SK-N-SH (cell line): Measurements from ENCODE around the gene MINDY4. TPM values are rescaled to one million over a fixed set of nuclear protein-coding genes. Genes with fewer than 3 reads are reported as not detected.

Source experiments
- CTCF ChIA-PET: fragments of 300-600, 350-600 bp; formaldehyde crosslinking; extraction: SDS; loops from one replicate; lab custom pipeline; 2021; lab: Yijun Ruan, JAX
- POLR2A ChIA-PET: fragments of 350-600 bp; sonication (Branson Sonifier 250); formaldehyde crosslinking; extraction: SDS; loops from one replicate; lab custom pipeline; 2020; ENCODE audit warnings: antibody characterized with exemption, inconsistent platforms; lab: Yijun Ruan, JAX
- DNase-seq: peaks from one replicate; pipeline ENCODE4 v3.0.0; 2012
- H2AFZ ChIP-seq: fragments of 200-600 bp; sonication (generic); 2 replicates; pipeline ENCODE4 v1.8.1; 2016; ENCODE audit warnings: antibody characterized with exemption, mild to moderate bottlenecking, low read depth
- H3F3A ChIP-seq: fragments of 200-600 bp; sonication (generic); replicated peaks from 2 replicates; pipeline ENCODE3; 2016; ENCODE audit warnings: antibody characterized with exemption, mild to moderate bottlenecking; ENCODE audit not compliant: insufficient read depth
- H3K27ac ChIP-seq, 2 experiments: fragments of 200-500 bp in 1 of 2; fragments of 200-600 bp in 1 of 2; sonication (Bioruptor generic) in 1 of 2; sonication (generic), shearing (Covaris generic) in 1 of 2; 2 replicates each; pipeline versions ENCODE4 v1.5.1 to v1.6.1; 2014 to 2016; ENCODE audit warnings: low read depth in 2 of 2, inconsistent platforms in 1 of 2, low read length in 1 of 2, mild to moderate bottlenecking in 1 of 2, mixed read lengths in 1 of 2
- H3K27me3 ChIP-seq: fragments of 200-600 bp; sonication (generic), shearing (Covaris generic); 2 replicates; pipeline ENCODE4 v1.6.1; 2016; ENCODE audit warnings: mixed run types; ENCODE audit not compliant: insufficient read depth
- H3K36me3 ChIP-seq, 2 experiments: fragments of 200-500 bp in 1 of 2; fragments of 200-600 bp in 1 of 2; sonication (Bioruptor generic) in 1 of 2; sonication (generic) in 1 of 2; replicated peaks in 1 of 2; 2 replicates each; pipeline versions ENCODE3 to v1.5.1; 2014 to 2016; ENCODE audit warnings: low read length in 1 of 2, mild to moderate bottlenecking in 1 of 2; ENCODE audit not compliant: insufficient read depth in 2 of 2, control insufficient read depth in 1 of 2
- H3K4me1 ChIP-seq, 2 experiments: fragments of 200-500 bp in 1 of 2; fragments of 200-600 bp in 1 of 2; sonication (Bioruptor generic) in 1 of 2; sonication (generic), shearing (Covaris generic) in 1 of 2; 2 replicates each; pipeline versions ENCODE4 v1.5.1 to v1.6.1; 2014 to 2016; ENCODE audit warnings: low read depth in 1 of 2, low read length in 1 of 2, mixed run types in 1 of 2; ENCODE audit not compliant: insufficient read depth in 2 of 2, control insufficient read depth in 1 of 2
- H3K4me2 ChIP-seq: fragments of 200-600 bp; sonication (generic), shearing (Covaris generic); 2 replicates; pipeline ENCODE4 v1.6.1; 2017; ENCODE audit warnings: mixed run types
- H3K4me3 ChIP-seq, 2 experiments: fragments of 200-500 bp in 1 of 2; fragments of 200-600 bp in 1 of 2; sonication (Bioruptor generic) in 1 of 2; sonication (generic), shearing (Covaris generic) in 1 of 2; 2 replicates each; pipeline versions ENCODE4 v1.5.1 to v1.8.1; 2014 to 2016; ENCODE audit warnings: low read depth in 2 of 2, inconsistent platforms in 1 of 2, low read length in 1 of 2, mild to moderate bottlenecking in 1 of 2, mixed read lengths in 1 of 2, moderate library complexity in 1 of 2
- H3K79me2 ChIP-seq: fragments of 200-600 bp; sonication (generic); 2 replicates; pipeline ENCODE4 v1.8.1; 2017; ENCODE audit warnings: mild to moderate bottlenecking; ENCODE audit not compliant: insufficient read depth
- H3K9ac ChIP-seq: fragments of 200-600 bp; sonication (generic); 2 replicates; pipeline ENCODE4 v1.6.1; 2017; ENCODE audit warnings: mixed run types
- H3K9me2 ChIP-seq: fragments of 200-600 bp; sonication (generic); 2 replicates; pipeline ENCODE4 v1.6.1; 2017; ENCODE audit warnings: mixed run types
- H3K9me3 ChIP-seq: fragments of 200-600 bp; sonication (generic); 2 replicates; pipeline ENCODE4 v1.6.1; 2017; ENCODE audit warnings: mixed run types, mild to moderate bottlenecking, moderate library complexity
- H4K20me1 ChIP-seq: fragments of 200-600 bp; sonication (generic); 2 replicates; pipeline ENCODE4 v1.6.1; 2017; ENCODE audit warnings: mild to moderate bottlenecking, mixed run types; ENCODE audit not compliant: insufficient read depth
- CHD2 ChIP-seq: fragments of 150-350 bp; IDR thresholded peaks from 2 replicates; pipeline ENCODE4 v1.6.1; 2018; ENCODE audit warnings: low read length; ENCODE audit not compliant: partially characterized antibody
- CTCF ChIP-seq: fragments of 200-600 bp; sonication (generic); IDR thresholded peaks from 2 replicates; pipeline ENCODE4 v1.6.1; 2017; ENCODE audit warnings: antibody characterized with exemption, mild to moderate bottlenecking, moderate library complexity
- ELF1 ChIP-seq: IDR thresholded peaks from 2 replicates; pipeline ENCODE4 v1.4.0; 2012
- FOSL2 ChIP-seq: IDR thresholded peaks from 2 replicates; pipeline ENCODE4 v1.4.0; 2012; ENCODE audit warnings: low read depth, mild to moderate bottlenecking, moderate library complexity, borderline replicate concordance
- GATA2 ChIP-seq: sonication (generic); formaldehyde crosslinking; IDR thresholded peaks from 2 replicates; pipeline ENCODE4 v1.5.0; 2020; ENCODE audit warnings: mild to moderate bottlenecking, missing genetic modification reagents
- JUND ChIP-seq: IDR thresholded peaks from 2 replicates; pipeline ENCODE4 v1.4.0; 2012
- MEF2A ChIP-seq: IDR thresholded peaks from 2 replicates; pipeline ENCODE4 v1.4.0; 2012; ENCODE audit warnings: low read depth, borderline replicate concordance
- POLR2AphosphoS5 ChIP-seq: IDR thresholded peaks from 2 replicates; pipeline ENCODE4 v1.6.1; 2012; ENCODE audit warnings: low read depth, low read length
- RAD21 ChIP-seq: IDR thresholded peaks from 2 replicates; pipeline ENCODE4 v1.6.1; 2012; ENCODE audit warnings: mild to moderate bottlenecking, low read length
- RXRA ChIP-seq: IDR thresholded peaks from 2 replicates; pipeline ENCODE4 v1.4.0; 2012; ENCODE audit warnings: low read depth, mild to moderate bottlenecking, borderline replicate concordance
- SIN3A ChIP-seq: IDR thresholded peaks from 2 replicates; pipeline ENCODE4 v1.6.1; 2012; ENCODE audit warnings: low read depth, mild to moderate bottlenecking, low read length, moderate library complexity, borderline replicate concordance
- TAF1 ChIP-seq: IDR thresholded peaks from 2 replicates; pipeline ENCODE4 v1.6.1; 2012; ENCODE audit warnings: low read depth, mild to moderate bottlenecking, low read length, moderate library complexity, borderline replicate concordance
- TCF12 ChIP-seq: IDR thresholded peaks from 2 replicates; pipeline ENCODE4 v1.4.0; 2012
- TEAD4 ChIP-seq: IDR thresholded peaks from 2 replicates; pipeline ENCODE4 v1.4.0; 2012; ENCODE audit warnings: mild to moderate bottlenecking, borderline replicate concordance; ENCODE audit not compliant: insufficient read depth
- ZBTB33 ChIP-seq: IDR thresholded peaks from 2 replicates; pipeline ENCODE4 v1.4.0; 2012; ENCODE audit warnings: low read depth, borderline replicate concordance
- WGBS: methylation state at CpG from one replicate; pipeline ENCODE4 v1.1.6; 2017; ENCODE audit warnings: low lambda C conversion rate; 5-methylcytosine and 5-hydroxymethylcytosine counted together
- polyA plus RNA-seq, 3 experiments: library from polyadenylated mRNA; depleted of rRNA; stranded (reverse); fragments of >200 nt; gene quantifications; 2 replicates each; pipeline ENCODE4 v1.2.3, GENCODE V29; 2012
- TF ChIP-seq, protein P1 (sequence below): IDR thresholded peaks from 2 replicates; pipeline ENCODE4 v1.6.1; 2012; ENCODE audit warnings: mild to moderate bottlenecking, low read depth, low read length, moderate library complexity

MINDY4 gene
- polyA plus RNA-seq, 1 of the 3 experiments (the other 2 are of a cell fraction): 1.8 TPM

- H3K36me3 ChIP-seq: no peaks in the 10 kb centered on the region
- no peaks in the 10 kb centered on the region for H3K9me2 ChIP-seq
- H2AFZ ChIP-seq: peak overlapping the region; percentile 55
- no peaks in the 10 kb centered on the region for H3K27me3 ChIP-seq
- H3K79me2 ChIP-seq: no peaks in the 10 kb centered on the region
- H3K9me3 ChIP-seq: no peaks in the 10 kb centered on the region
- CTCF ChIA-PET: interaction anchor here (0.8 to 3.0 kb wide), 3 partner anchors 8 to 18 kb away, joined by 3 to 18 read pairs (median 5); no protein-coding TSS in a partner anchor
- peaks cover 20 to 34% of the 10 kb centered on the region in 2 experiments; a peak in 3 of 4 replicates for H3K4me1 ChIP-seq
- DNase-seq: peak; percentile 14
- peak overlapping the region; percentile 24 for H3K9ac ChIP-seq
- H4K20me1 ChIP-seq: no peaks in the 10 kb centered on the region
- H3K4me3 ChIP-seq: no peak overlapping the region
- peak overlapping the region in 1 of 2 experiments; percentile 48; a peak in 2 of 4 replicates for H3K27ac ChIP-seq
- POLR2A ChIA-PET: no interaction called here
- H3K4me2 ChIP-seq: peak overlapping the region; percentile 20
- no peak for TF ChIP-seq TEAD4
- no peak for TF ChIP-seq GATA2 (CRISPR knock-in tag)
- TF ChIP-seq CTCF: no peak
- no peak for TF ChIP-seq TAF1
- no peak for TF ChIP-seq CHD2
- TF ChIP-seq RAD21: no peak
- peak; percentile 98 for TF ChIP-seq MEF2A
- peak; percentile 73; the same call in 1 of the 2 replicates for TF ChIP-seq FOSL2
- no peak for TF ChIP-seq SIN3A
- peak; percentile 20; the same call in 1 of the 2 replicates for TF ChIP-seq TCF12
- no peak for TF ChIP-seq POLR2AphosphoS5
- no peak for TF ChIP-seq ZBTB33
- TF ChIP-seq JUND: no peak
- TF ChIP-seq RXRA: no peak
- no peak for TF ChIP-seq ELF1
- TF ChIP-seq, protein P1, sequence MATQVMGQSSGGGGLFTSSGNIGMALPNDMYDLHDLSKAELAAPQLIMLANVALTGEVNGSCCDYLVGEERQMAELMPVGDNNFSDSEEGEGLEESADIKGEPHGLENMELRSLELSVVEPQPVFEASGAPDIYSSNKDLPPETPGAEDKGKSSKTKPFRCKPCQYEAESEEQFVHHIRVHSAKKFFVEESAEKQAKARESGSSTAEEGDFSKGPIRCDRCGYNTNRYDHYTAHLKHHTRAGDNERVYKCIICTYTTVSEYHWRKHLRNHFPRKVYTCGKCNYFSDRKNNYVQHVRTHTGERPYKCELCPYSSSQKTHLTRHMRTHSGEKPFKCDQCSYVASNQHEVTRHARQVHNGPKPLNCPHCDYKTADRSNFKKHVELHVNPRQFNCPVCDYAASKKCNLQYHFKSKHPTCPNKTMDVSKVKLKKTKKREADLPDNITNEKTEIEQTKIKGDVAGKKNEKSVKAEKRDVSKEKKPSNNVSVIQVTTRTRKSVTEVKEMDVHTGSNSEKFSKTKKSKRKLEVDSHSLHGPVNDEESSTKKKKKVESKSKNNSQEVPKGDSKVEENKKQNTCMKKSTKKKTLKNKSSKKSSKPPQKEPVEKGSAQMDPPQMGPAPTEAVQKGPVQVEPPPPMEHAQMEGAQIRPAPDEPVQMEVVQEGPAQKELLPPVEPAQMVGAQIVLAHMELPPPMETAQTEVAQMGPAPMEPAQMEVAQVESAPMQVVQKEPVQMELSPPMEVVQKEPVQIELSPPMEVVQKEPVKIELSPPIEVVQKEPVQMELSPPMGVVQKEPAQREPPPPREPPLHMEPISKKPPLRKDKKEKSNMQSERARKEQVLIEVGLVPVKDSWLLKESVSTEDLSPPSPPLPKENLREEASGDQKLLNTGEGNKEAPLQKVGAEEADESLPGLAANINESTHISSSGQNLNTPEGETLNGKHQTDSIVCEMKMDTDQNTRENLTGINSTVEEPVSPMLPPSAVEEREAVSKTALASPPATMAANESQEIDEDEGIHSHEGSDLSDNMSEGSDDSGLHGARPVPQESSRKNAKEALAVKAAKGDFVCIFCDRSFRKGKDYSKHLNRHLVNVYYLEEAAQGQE: no peak
- H3F3A ChIP-seq: peaks cover 11% of the 10 kb centered on the region
- 56% methylated on average over 9 of the region's 9 CpGs for WGBS
Measured at GRCh38 chr7:30920584-30921539, 149.6 kb downstream of the MINDY4 start.
